ENCODE data around the gene CD2BP2. TPM values are rescaled to one million over a fixed set of nuclear protein-coding genes. Genes with fewer than 3 reads are reported as not detected.

CD2BP2 gene
- total RNA-seq, 2 experiments from 2014 or later, result 39.1 to 41.7 TPM

- H3K9me3 ChIP-seq (ENCODE audit: control insufficient read depth in 1 of 2, insufficient read depth in 1 of 2, low read length in 2 of 2), result no peaks in the 10 kb centered on the region
- peak overlapping the region; percentile 99 for H3K4me3 Mint-ChIP-seq
- H3K4me1 ChIP-seq (ENCODE audit: insufficient read depth, low read length), result peaks cover 79% of the 10 kb centered on the region
- no peak for TF ChIP-seq CTCF (IDR thresholded peaks at IDR 0.05)
- peaks cover 25% of the 10 kb centered on the region for H3K36me3 ChIP-seq (ENCODE audit: insufficient read depth, low read length)
- H3K27me3 Mint-ChIP-seq, result no peaks in the 10 kb centered on the region
- POLR2A ChIA-PET, result interaction anchor here (0.9 to 7.3 kb wide), 18 partner anchors 9 to 320 kb away, joined by 3 to 153 read pairs (median 8); partner anchors contain the start of genes ALDOA, CD2BP2, CORO1A and DCTPP1
- H3K36me3 Mint-ChIP-seq (ENCODE audit: low read depth), result peaks cover 41% of the 10 kb centered on the region
- peaks cover 59% of the 10 kb centered on the region for H3K4me1 Mint-ChIP-seq (ENCODE audit: low read depth)
- peak overlapping the region; percentile 71 for H3K4me3 ChIP-seq (ENCODE audit: low read length)
- intact Hi-C loops (cut with DNase I, micrococcal nuclease), result loop anchor here (1.0 to 10.0 kb wide), 3 partner anchors 8 to 546 kb away; partner anchors contain the start of genes FBXL19 (in 1 of the 2) and TBC1D10B (in 1 of the 2)
- H3K27me3 ChIP-seq (ENCODE audit: control insufficient read depth in 1 of 2, insufficient read depth in 2 of 2, low read length in 2 of 2), result no peaks in the 10 kb centered on the region
- peak overlapping the region; percentile 100 for H3K27ac Mint-ChIP-seq
- H3K9me3 Mint-ChIP-seq, result no peaks in the 10 kb centered on the region
- DNase-seq (peak; percentile 98 to 100 (median 100)), ATAC-seq (ENCODE audit: poor library complexity) (peak; percentile 74)
- H3K27ac ChIP-seq (ENCODE audit: low read depth in 1 of 2, low read length in 2 of 2), result peak overlapping the region; percentile 100
- CTCF ChIA-PET, result interaction anchor here (0.6 to 3.7 kb wide), 3 partner anchors 13 to 32 kb away, joined by 3 to 14 read pairs (median 4); no protein-coding TSS in a partner anchor
Measured at GRCh38 chr16:30378236-30379157, 23.4 kb upstream of the CD2BP2 start.

- DNase-seq (peak; percentile 85 to 96 (median 90)), ATAC-seq (ENCODE audit: poor library complexity) (peak; percentile 35)
- Histone ChIP-seq H3K36me3 (ENCODE audit: insufficient read depth, low read length) (peaks cover 25% of the 10 kb centered on the region), H3K9me3 (ENCODE audit: control insufficient read depth in 1 of 2, insufficient read depth in 1 of 2, low read length in 2 of 2) (no peaks in the 10 kb centered on the region), H3K4me3 (ENCODE audit: low read length) (peak overlapping the region; percentile 71), H3K27ac (ENCODE audit: low read depth in 1 of 2, low read length in 2 of 2) (peak overlapping the region; percentile 100), H3K27me3 (ENCODE audit: control insufficient read depth in 1 of 2, insufficient read depth in 2 of 2, low read length in 2 of 2) (no peaks in the 10 kb centered on the region), H3K4me1 (ENCODE audit: insufficient read depth, low read length) (peaks cover 72% of the 10 kb centered on the region)
- POLR2A ChIA-PET, result interaction anchor here (0.9 to 7.3 kb wide), 19 partner anchors 8 to 765 kb away, joined by 3 to 153 read pairs (median 7); partner anchors contain the start of genes ALDOA, CD2BP2, CORO1A and DCTPP1
- H3K36me3 Mint-ChIP-seq (ENCODE audit: low read depth), result peaks cover 41% of the 10 kb centered on the region
- TF ChIP-seq CTCF (IDR thresholded peaks at IDR 0.05), result no peak
- H3K27me3 Mint-ChIP-seq, result no peaks in the 10 kb centered on the region
- H3K4me1 Mint-ChIP-seq (ENCODE audit: low read depth), result peaks cover 55% of the 10 kb centered on the region
- intact Hi-C loops (cut with DNase I, micrococcal nuclease), result loop anchor here (1.0 to 10.0 kb wide), 3 partner anchors 8 to 547 kb away; partner anchors contain the start of genes FBXL19 (in 1 of the 2) and TBC1D10B (in 1 of the 2)
- H3K4me3 Mint-ChIP-seq, result peak overlapping the region; percentile 99
- peak overlapping the region; percentile 100 for H3K27ac Mint-ChIP-seq
- CTCF ChIA-PET, result interaction anchor here (0.6 to 3.7 kb wide), 3 partner anchors 12 to 33 kb away, joined by 3 to 14 read pairs (median 4); no protein-coding TSS in a partner anchor
- no peaks in the 10 kb centered on the region for H3K9me3 Mint-ChIP-seq
Measured at GRCh38 chr16:30377812-30378235, 22.7 kb upstream of the CD2BP2 start.

- POLR2A ChIA-PET, result interaction anchor here (1.0 to 7.3 kb wide), 18 partner anchors 7 to 765 kb away, joined by 3 to 153 read pairs (median 8); partner anchors contain the start of genes ALDOA, CD2BP2, CORO1A and DCTPP1
- Mint-ChIP-seq H3K9me3 (no peaks in the 10 kb centered on the region), H3K4me1 (ENCODE audit: low read depth) (peaks cover 49% of the 10 kb centered on the region), H3K4me3 (peak overlapping the region; percentile 99), H3K27ac (peak overlapping the region; percentile 100), H3K27me3 (no peaks in the 10 kb centered on the region), H3K36me3 (ENCODE audit: low read depth) (peaks cover 37% of the 10 kb centered on the region)
- peak overlapping the region; percentile 100 for H3K27ac ChIP-seq (ENCODE audit: low read depth in 1 of 2, low read length in 2 of 2)
- TF ChIP-seq CTCF (IDR thresholded peaks at IDR 0.05), result no peak
- CTCF ChIA-PET, result interaction anchor here (3.7 kb wide), 1 partner anchor 32 kb away, joined by 14 read pairs; no protein-coding TSS in a partner anchor
- H3K4me1 ChIP-seq (ENCODE audit: insufficient read depth, low read length), result peaks cover 67% of the 10 kb centered on the region
- ATAC-seq (ENCODE audit: poor library complexity) (peak; percentile 0), DNase-seq (no peak)
- H3K9me3 ChIP-seq (ENCODE audit: control insufficient read depth in 1 of 2, insufficient read depth in 1 of 2, low read length in 2 of 2), result no peaks in the 10 kb centered on the region
- no peaks in the 10 kb centered on the region for H3K27me3 ChIP-seq (ENCODE audit: control insufficient read depth in 1 of 2, insufficient read depth in 2 of 2, low read length in 2 of 2)
- peaks cover 25% of the 10 kb centered on the region for H3K36me3 ChIP-seq (ENCODE audit: insufficient read depth, low read length)
- intact Hi-C loops (cut with DNase I, micrococcal nuclease), result loop anchor here in 1 of 2 experiments (10.0 kb wide), 1 partner anchor 548 kb away; the partner anchor contains the start of gene FBXL19
- H3K4me3 ChIP-seq (ENCODE audit: low read length), result peak overlapping the region; percentile 71
Measured at GRCh38 chr16:30377050-30377811, 22.1 kb upstream of the CD2BP2 start.
